PC-3 (cell line): ENCODE measurements around the gene AP4S1.
"Not testable (repeated sequence)": the region's sequence is repeated elsewhere in the genome, so short reads cannot be mapped to it uniquely, and the experiment has no call there.

ENCODE experiments used
- CTCF ChIP-seq: fragments of 300-600 bp; sonication (generic); conservative IDR thresholded peaks from 2 replicates; pipeline ENCODE4 v1.5.1; 2017; ENCODE audit warnings: antibody characterized with exemption, low read depth, mild to moderate bottlenecking, low read length
- EZH2 ChIP-seq: fragments of 300-600 bp; sonication (generic); IDR thresholded peaks from one replicate; pipeline ENCODE4 v1.6.1; 2017; ENCODE audit warnings: antibody characterized with exemption, mild to moderate bottlenecking, low read length; ENCODE audit not compliant: unreplicated experiment
- EZH2phosphoT487 ChIP-seq: fragments of 300-600 bp; sonication (generic); IDR thresholded peaks from 2 replicates; pipeline ENCODE4 v1.6.1; 2018; ENCODE audit warnings: mild to moderate bottlenecking, antibody characterized with exemption, low read length, borderline replicate concordance

DNA sequence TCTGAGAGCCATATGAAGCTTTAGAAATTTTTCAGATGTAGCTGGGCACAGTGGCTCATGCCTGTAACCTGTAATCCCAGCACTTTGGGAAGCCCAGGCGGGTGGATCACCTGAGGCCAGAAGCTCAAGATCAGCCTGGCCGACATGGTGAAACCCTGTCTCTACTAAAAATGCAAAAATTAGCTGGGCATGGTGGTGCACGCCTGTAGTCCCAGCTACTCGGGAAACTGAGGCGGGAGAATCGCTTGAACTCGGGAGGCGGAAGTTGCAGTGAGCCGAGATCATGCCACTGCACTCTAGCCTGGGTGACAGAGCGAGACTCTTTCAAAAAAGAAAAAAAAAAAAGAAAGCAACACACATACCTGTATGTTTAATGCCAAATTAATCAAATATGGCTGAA is 17.4 kb downstream of the AP4S1 start:
- TF ChIP-seq CTCF, EZH2phosphoT487, EZH2: not testable (repeated sequence)
